ENCODE measurements around the gene SPATA31C1. TPM values are rescaled to one million over a fixed set of nuclear protein-coding genes. Genes with fewer than 3 reads are reported as not detected.

SPATA31C1 gene
- total and polyA plus RNA-seq, 12 donors, result not detected

DNA sequence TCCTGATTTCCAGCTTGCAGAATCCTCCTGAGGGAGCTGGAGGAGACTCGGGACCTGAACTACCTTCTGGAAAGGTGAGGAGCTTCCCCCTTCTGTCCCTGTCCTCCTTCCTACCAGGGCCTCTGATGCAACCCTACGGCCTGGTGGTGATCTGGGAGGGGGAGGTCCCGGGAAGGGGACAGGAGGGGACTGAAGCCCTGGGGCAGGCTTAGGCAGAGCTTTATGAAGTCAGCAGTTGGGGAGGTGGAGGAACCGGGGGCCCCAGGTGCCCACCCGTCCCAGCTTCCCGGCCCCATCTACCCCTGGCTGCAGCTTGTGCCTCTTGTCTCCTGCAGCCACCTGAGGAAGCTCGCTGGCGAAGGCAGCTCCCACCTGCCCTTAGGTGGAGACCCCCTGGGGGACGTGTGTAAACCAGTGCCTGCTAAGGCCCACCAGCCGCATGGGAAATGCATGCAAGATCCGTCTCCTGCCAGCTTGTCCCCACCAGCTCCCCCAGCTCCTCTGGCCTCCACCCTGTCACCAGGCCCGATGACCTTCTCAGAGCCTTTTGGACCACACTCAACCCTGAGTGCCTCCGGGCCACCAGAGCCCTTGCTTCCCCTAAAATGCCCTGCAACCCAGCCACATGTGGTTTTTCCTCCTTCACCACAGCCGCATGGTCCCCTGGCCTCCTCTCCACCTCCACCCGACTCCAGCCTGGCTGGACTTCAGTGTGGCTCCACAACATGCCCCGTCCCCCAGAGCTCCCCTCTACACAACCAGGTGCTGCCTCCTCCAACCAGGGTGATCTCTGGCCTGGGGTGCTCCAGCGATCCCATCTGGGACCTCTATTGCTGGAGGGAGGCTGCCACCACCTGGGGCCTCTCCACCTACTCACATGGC lies 32.9 kb upstream of the SPATA31C1 start:
- no peaks in the 10 kb centered on the region for H3K4me1 ChIP-seq
- DNase-seq, result no peak
- H3K9me3 ChIP-seq, result no peaks in the 10 kb centered on the region
- no peak for ATAC-seq
- intact Hi-C loops (cut with DNase I), result no loop called here
- no peak overlapping the region for H3K4me3 ChIP-seq
- TF ChIP-seq CTCF (IDR thresholded peaks at IDR 0.05), result no peak
- H3K36me3 ChIP-seq, result no peaks in the 10 kb centered on the region
- peaks cover 0 to 23% (median 5%) of the 10 kb centered on the region in 7 donors for H3K27me3 ChIP-seq
- 89 to 90% methylated on average over 17 of the region's 17 CpGs for WGBS, 2 donors
- no peak overlapping the region for H3K27ac ChIP-seq

DNA sequence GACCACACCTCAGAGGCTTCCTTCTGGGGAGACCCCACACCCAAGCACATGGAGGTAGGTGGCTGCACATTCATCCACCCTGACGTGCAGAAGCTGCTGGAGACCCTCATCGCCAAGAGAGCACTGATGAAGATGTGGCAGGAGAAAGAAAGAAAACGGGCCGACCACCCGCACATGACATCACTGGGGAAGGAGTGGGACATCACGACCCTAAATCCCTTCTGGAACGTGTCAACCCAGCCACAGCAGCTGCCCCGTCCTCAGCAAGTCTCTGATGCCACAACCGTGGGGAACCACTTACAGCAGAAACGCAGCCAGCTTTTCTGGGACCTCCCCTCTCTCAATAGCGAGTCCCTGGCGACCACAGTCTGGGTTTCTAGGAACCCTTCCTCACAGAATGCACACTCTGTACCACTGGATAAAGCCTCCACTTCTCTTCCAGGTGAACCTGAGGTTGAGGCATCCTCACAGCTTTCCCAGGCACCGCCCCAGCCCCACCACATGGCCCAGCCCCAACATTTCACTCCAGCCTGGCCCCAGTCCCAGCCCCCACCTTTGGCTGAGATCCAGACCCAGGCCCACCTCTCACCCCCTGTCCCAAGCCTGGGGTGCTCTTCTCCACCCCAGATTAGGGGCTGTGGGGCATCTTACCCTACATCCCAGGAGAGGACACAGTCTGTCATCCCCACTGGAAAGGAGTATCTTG lies 32.1 kb upstream of the SPATA31C1 start:
- no peak overlapping the region for H3K4me3 ChIP-seq
- H3K9me3 ChIP-seq, result no peaks in the 10 kb centered on the region
- no peak for TF ChIP-seq CTCF (IDR thresholded peaks at IDR 0.05)
- intact Hi-C loops (cut with DNase I), result no loop called here
- no peaks in the 10 kb centered on the region for H3K4me1 ChIP-seq
- H3K27ac ChIP-seq, result no peak overlapping the region
- ATAC-seq (no peak), DNase-seq (no peak)
- H3K27me3 ChIP-seq, result peaks cover 0 to 23% (median 5%) of the 10 kb centered on the region in 7 donors
- H3K36me3 ChIP-seq, result no peaks in the 10 kb centered on the region
- 80 to 87% methylated on average over 13 of the region's 13 CpGs for WGBS, 2 donors

GRCh38 chr9:87886210-87886932 lies 31.4 kb upstream of the SPATA31C1 start:
- H3K4me1 ChIP-seq, result no peaks in the 10 kb centered on the region
- no peaks in the 10 kb centered on the region for H3K36me3 ChIP-seq
- intact Hi-C loops (cut with DNase I), result no loop called here
- H3K27me3 ChIP-seq, result peaks cover 0 to 23% (median 5%) of the 10 kb centered on the region in 7 donors
- H3K9me3 ChIP-seq, result no peaks in the 10 kb centered on the region
- no peak overlapping the region for H3K27ac ChIP-seq
- 73 to 77% methylated on average over 11 of the region's 11 CpGs for WGBS, 2 donors
- ATAC-seq (no peak), DNase-seq (no peak)
- H3K4me3 ChIP-seq, result no peak overlapping the region
- no peak for TF ChIP-seq CTCF (IDR thresholded peaks at IDR 0.05)

- no peak for ATAC-seq
- no peaks in the 10 kb centered on the region for H3K4me1 ChIP-seq
- peaks cover 0 to 23% (median 5%) of the 10 kb centered on the region in 7 donors for H3K27me3 ChIP-seq
- WGBS, 2 donors, result 81 to 84% methylated on average over 13 of the region's 13 CpGs
- H3K27ac ChIP-seq, result no peak overlapping the region
- DNase-seq, result no peak
- no peak overlapping the region for H3K4me3 ChIP-seq
- intact Hi-C loops (cut with DNase I), result no loop called here
- H3K36me3 ChIP-seq, result no peaks in the 10 kb centered on the region
- TF ChIP-seq CTCF (IDR thresholded peaks at IDR 0.05), result no peak
- no peaks in the 10 kb centered on the region for H3K9me3 ChIP-seq
These were observed 30.7 kb upstream of the SPATA31C1 start for GRCh38 chr9:87886933-87887505.
